Measurements from ENCODE around the gene MEF2A. TPM values are rescaled to one million over a fixed set of nuclear protein-coding genes. Genes with fewer than 3 reads are reported as not detected.
"Not testable (repeated sequence)": the region's sequence is repeated elsewhere in the genome, so short reads cannot be mapped to it uniquely, and the experiment has no call there.

The MEF2A gene
- 11.1 and 13.4 TPM in 2 replicates for total RNA-seq

DNA sequence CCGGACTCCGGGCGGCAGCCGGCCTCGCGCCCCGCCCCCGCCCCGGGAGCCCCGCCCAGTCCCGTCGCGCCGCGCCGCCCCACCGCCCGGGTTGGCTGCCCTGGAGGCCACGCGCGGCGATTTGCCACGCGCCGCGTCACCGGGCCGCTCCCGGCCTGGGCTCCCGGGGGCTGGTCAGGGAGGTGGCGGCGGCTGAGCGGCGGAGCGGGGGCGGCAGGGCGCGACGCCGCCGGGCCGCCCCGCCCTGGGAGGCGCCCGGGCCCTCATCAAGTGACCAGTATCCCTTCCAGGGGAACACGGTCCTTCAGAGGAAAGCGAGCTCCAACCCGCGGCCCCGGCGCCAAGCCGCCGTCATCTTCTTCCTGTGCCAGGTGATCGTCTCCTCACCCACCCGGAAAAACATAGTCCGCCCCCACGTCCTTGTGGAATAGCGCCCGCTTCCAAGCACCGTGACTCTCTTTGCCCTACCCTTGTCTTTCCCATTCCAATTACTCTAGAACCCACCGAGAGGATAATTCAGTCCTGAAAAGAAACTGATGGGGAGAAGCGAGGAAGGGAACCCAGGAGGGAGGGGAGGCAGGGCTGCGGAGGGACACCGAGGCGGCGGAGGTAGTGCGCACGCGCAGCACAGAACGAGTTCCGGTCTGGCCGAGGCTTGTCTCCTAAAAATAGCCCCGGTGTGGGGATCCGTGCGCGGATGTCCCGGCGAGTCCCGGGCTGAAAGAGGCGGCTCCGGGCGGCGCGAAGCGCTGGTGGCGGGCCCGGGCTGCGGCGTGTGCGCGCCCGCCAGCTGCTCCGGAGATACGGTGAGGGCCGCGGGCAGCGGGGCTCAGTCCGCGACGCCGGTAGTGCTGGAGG lies at the start of gene MEF2A:
Gene MEF2A, plus strand, starts transcription at position 686 of the 858 bp plus-strand sequence. CDS start 67,136 bp downstream, outside the sequence.
- Histone ChIP-seq H3K27me3 (ENCODE audit: control insufficient read depth, insufficient read depth, low read length) (no peaks in the 10 kb centered on the region), H3K4me3 (ENCODE audit: low read depth, low read length) (peak within 1 kb of the TSS; percentile 61), H3K36me3 (ENCODE audit: control insufficient read depth, insufficient read depth, low read length) (no peaks in the 10 kb centered on the region)
- TF ChIP-seq, protein P1, sequence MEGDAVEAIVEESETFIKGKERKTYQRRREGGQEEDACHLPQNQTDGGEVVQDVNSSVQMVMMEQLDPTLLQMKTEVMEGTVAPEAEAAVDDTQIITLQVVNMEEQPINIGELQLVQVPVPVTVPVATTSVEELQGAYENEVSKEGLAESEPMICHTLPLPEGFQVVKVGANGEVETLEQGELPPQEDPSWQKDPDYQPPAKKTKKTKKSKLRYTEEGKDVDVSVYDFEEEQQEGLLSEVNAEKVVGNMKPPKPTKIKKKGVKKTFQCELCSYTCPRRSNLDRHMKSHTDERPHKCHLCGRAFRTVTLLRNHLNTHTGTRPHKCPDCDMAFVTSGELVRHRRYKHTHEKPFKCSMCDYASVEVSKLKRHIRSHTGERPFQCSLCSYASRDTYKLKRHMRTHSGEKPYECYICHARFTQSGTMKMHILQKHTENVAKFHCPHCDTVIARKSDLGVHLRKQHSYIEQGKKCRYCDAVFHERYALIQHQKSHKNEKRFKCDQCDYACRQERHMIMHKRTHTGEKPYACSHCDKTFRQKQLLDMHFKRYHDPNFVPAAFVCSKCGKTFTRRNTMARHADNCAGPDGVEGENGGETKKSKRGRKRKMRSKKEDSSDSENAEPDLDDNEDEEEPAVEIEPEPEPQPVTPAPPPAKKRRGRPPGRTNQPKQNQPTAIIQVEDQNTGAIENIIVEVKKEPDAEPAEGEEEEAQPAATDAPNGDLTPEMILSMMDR (IDR thresholded peaks at IDR 0.05; ENCODE audit: insufficient read depth, low read length, severe bottlenecking), result no peak
- no peak for FAIRE-seq
- peak; percentile 74 for DNase-seq (ENCODE audit: low read depth)

DNA sequence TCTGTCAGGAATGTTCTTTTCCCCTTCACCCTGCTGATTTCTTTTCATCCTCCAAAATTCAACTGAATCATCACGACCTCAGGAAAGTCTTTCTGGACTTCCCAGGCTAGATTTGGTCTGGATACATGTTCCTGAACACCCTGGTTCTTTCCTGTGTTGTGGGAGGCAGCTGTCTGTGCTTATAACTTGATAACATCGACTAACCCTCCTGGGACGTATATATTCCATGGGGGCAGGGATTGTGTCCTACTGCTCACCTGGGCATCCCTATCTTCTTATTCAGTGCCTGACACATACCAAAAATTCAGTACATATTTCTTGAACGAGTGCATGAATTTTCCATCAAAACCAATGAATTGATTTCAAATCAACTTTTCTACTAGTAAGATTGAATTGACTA lies 47.6 kb upstream of the MEF2A start:
- DNase-seq (ENCODE audit: low read depth) (no peak), FAIRE-seq (no peak)
- H3K36me3 ChIP-seq (ENCODE audit: control insufficient read depth, insufficient read depth, low read length), result no peaks in the 10 kb centered on the region
- no peaks in the 10 kb centered on the region for H3K27me3 ChIP-seq (ENCODE audit: control insufficient read depth, insufficient read depth, low read length)
- TF ChIP-seq, protein P1 (IDR thresholded peaks at IDR 0.05; ENCODE audit: insufficient read depth, low read length, severe bottlenecking), result no peak
- no peak overlapping the region for H3K4me3 ChIP-seq (ENCODE audit: low read depth, low read length)

DNA sequence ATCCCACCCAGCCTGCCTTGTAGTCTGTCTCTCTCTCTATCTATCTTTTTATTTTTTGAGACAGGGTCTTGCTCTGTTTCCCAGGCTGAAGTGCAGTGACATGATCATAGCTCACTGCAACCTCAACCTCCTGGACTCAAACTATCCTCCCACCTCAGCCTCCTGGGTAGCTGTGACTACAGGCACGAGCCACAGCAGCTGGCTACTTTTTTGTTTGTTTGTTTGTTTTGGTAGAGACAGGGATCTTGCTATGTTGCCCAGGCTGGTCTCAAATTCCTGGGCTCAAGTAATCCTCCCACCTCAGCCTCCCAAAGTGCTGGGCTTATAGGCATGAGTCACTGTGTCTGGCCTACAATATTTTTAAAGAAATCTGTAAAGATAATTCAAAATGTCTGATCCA lies 46.4 kb upstream of the MEF2A start:
- not testable (repeated sequence) for H3K4me3 ChIP-seq (ENCODE audit: low read depth, low read length); H3K27me3 ChIP-seq (ENCODE audit: control insufficient read depth, insufficient read depth, low read length); H3K36me3 ChIP-seq (ENCODE audit: control insufficient read depth, insufficient read depth, low read length); FAIRE-seq; DNase-seq (ENCODE audit: low read depth)

DNA sequence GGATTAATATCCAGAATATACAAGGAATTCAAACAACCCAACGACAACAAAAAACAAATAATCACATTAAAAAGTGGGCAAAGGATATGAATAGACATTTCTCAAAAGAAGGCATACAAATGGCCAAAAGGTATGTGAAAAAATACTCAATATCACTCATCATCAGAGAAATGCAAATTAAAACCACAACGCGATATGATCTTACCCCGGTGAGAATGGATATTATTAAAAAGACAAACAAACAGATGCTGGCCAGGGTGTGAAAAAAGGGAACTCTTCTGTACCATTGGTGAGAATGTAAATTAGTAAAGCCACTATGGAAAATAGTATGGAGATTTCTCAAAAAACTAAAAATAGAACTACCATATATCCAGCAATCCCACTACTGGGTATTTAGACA lies 43.5 kb upstream of the MEF2A start:
- Histone ChIP-seq H3K4me3 (ENCODE audit: low read depth, low read length) (no peak overlapping the region), H3K27me3 (ENCODE audit: control insufficient read depth, insufficient read depth, low read length) (no peaks in the 10 kb centered on the region), H3K36me3 (ENCODE audit: control insufficient read depth, insufficient read depth, low read length) (no peaks in the 10 kb centered on the region)
- FAIRE-seq (no peak), DNase-seq (ENCODE audit: low read depth) (no peak)
- TF ChIP-seq, protein P1 (IDR thresholded peaks at IDR 0.05; ENCODE audit: insufficient read depth, low read length, severe bottlenecking), result no peak

DNA sequence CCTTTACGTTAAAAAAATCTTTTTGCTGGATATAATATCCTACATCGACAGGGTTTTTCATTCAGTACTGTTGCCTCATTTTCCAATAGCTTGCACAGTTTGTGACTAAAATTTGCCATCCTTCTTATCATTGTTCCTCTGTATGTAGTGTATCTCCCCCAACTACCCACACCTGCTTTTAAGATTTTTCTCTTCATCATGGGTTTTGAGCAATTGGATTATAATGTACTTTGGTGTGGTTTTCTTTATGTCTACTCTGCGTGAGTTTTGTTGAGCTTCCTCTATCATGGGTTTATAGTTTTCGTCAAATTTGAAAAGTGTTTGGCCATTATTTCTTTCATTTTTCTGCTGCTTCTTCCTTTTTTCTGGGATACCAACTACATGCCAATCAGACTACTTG lies 39.6 kb upstream of the MEF2A start:
- no peaks in the 10 kb centered on the region for H3K27me3 ChIP-seq (ENCODE audit: control insufficient read depth, insufficient read depth, low read length)
- DNase-seq (ENCODE audit: low read depth), result no peak
- no peak overlapping the region for H3K4me3 ChIP-seq (ENCODE audit: low read depth, low read length)
- H3K36me3 ChIP-seq (ENCODE audit: control insufficient read depth, insufficient read depth, low read length), result no peaks in the 10 kb centered on the region
- FAIRE-seq, result no peak
- TF ChIP-seq, protein P1 (IDR thresholded peaks at IDR 0.05; ENCODE audit: insufficient read depth, low read length, severe bottlenecking), result no peak

DNA sequence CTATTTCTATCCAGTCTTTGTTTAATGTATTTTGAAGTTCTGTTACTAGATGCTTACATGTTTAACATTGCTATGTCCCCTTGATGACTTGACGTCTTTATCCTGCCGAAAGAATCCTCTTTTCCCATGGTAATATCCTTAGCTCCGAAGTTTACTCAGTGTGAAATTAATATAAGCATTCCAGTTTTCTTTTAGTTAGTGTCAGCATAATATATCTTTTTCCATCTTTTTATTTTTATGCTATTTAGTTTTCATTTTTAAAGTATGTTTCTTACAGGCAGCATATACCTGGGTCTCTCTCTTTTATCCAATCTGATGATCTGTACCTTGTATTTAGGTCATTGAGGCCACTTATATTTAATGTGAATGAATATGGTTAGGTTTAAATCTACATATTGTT lies 39.1 kb upstream of the MEF2A start:
- Histone ChIP-seq H3K36me3 (ENCODE audit: control insufficient read depth, insufficient read depth, low read length) (no peaks in the 10 kb centered on the region), H3K27me3 (ENCODE audit: control insufficient read depth, insufficient read depth, low read length) (no peaks in the 10 kb centered on the region), H3K4me3 (ENCODE audit: low read depth, low read length) (no peak overlapping the region)
- DNase-seq (ENCODE audit: low read depth) (no peak), FAIRE-seq (no peak)
- TF ChIP-seq, protein P1 (IDR thresholded peaks at IDR 0.05; ENCODE audit: insufficient read depth, low read length, severe bottlenecking), result no peak
